ACC112 (cell line): ENCODE data around the gene RAD51B.

ENCODE experiments used
- H2AFZ ChIP-seq: fragments of 200-600 bp; sonication (generic); one replicate; pipeline ENCODE4 v1.6.0; 2017; ENCODE audit warnings: antibody characterized with exemption, low read length; ENCODE audit not compliant: unreplicated experiment
- H3K27ac ChIP-seq: fragments of 200-600 bp; sonication (generic); 2 replicates; pipeline ENCODE4 v1.5.1; 2014; ENCODE audit warnings: low read depth, mild to moderate bottlenecking, antibody characterized with exemption, low read length, moderate library complexity
- H3K27me3 ChIP-seq: fragments of 200-600 bp; sonication (generic); 2 replicates; pipeline ENCODE4 v1.6.1; 2014; ENCODE audit warnings: mild to moderate bottlenecking, antibody characterized with exemption, low read length, moderate library complexity, mixed read lengths; ENCODE audit not compliant: insufficient read depth
- H3K36me3 ChIP-seq: fragments of 200-600 bp; sonication (generic); 2 replicates; pipeline ENCODE4 v1.6.1; 2016; ENCODE audit warnings: mild to moderate bottlenecking, antibody characterized with exemption, low read length, moderate library complexity, mixed read lengths; ENCODE audit not compliant: insufficient read depth
- H3K4me1 ChIP-seq: fragments of 200-600 bp; sonication (generic); one replicate; pipeline ENCODE4 v1.6.1; 2016; ENCODE audit warnings: low read length, mixed read lengths; ENCODE audit not compliant: insufficient read depth, unreplicated experiment, control insufficient read depth
- H3K4me3 ChIP-seq: fragments of 200-600 bp; sonication (generic); 2 replicates; pipeline ENCODE4 v1.5.1; 2014; ENCODE audit warnings: mild to moderate bottlenecking, low read depth, low read length
- H3K79me2 ChIP-seq: fragments of 200-600 bp; sonication (generic); one replicate; pipeline ENCODE4 v1.6.0; 2016; ENCODE audit warnings: low read length; ENCODE audit not compliant: control insufficient read depth, unreplicated experiment, insufficient read depth

RAD51B gene

DNA sequence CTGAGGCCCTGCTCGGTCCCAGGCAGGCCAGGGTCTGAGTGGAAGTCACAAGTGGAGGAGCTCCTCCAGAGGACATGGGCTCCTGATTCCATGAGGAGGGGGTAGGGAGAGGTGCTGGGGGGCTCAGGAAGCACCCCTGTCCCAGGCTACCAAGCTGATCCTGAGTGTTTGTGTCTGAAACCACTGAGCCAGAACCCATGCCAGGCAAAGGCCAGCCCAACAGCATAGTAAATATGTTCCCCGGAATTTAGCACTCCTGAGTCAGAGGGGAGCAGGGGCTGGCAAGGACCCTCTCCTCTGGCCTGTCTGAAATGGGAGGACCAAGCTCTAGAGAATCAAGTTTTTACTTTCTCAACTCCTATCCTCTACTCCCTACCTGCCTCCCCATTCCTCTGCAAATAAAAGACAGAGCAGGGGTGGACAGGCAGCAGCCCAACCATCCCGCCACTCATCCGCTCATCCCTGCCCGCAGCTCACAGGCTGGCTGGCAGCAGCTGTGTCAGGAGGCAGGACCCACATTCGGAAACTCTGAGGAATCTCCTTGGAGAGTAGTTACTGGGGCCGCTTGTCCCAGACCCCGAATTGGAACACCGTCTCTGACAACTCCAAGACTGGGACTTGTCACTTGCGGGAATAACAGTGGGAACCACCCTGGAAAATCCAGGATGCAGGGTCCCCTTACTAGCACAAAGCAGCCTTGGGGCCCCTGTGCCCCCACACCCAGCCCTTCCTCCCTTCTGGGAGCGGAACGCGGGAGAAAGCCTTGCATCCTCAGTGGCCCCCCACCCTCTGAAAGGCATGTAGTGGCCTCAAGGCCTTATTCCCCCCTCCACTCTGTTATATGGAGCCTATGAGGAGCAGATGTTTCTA lies 870.7 kb downstream of the RAD51B start:
- Histone ChIP-seq H3K4me1 (peaks cover 49% of the 10 kb centered on the region), H3K27ac (no peak overlapping the region), H3K79me2 (no peaks in the 10 kb centered on the region), H3K4me3 (no peak overlapping the region), H2AFZ (no peak overlapping the region), H3K27me3 (no peaks in the 10 kb centered on the region), H3K36me3 (no peaks in the 10 kb centered on the region)

DNA sequence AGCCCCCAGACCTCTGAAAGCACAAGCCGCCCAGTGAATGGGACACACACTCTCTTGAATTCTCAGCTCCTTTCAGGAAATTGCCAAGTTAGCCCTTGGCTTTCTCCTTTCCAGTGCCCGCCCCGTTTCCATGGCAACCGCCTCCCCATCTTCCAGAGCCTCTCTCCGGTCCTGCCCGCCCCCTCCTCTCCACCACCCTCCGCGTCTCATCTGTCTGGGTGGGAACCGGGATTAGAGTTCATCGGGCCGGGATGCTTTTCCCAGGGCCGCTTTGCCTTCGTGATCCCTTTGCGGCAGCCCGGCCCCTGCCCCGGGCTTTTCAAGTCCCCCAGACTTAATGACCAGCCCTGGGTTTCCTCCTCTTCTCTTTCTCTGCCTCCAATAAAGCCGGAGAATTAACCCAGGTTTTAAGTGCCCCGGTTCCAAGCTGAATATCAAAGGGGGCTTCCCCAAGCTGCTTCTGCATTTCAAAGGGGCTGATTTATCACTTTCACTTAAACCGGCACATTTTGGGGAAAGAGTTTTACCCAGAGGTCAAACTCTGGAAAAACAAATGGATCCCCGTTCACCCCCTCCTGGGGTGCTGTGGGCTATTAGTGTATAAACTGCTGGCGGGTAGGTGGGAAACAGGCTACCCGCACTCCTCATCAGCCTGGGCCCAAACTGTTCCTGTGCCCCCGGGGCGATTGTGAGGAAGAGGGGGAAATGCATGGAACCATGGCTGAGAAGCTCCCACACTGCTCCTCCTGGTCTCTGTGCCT lies 871.6 kb downstream of the RAD51B start:
- Histone ChIP-seq H3K27ac (no peak overlapping the region), H2AFZ (no peak overlapping the region), H3K4me3 (no peak overlapping the region), H3K4me1 (peaks cover 48% of the 10 kb centered on the region), H3K27me3 (no peaks in the 10 kb centered on the region), H3K36me3 (no peaks in the 10 kb centered on the region), H3K79me2 (no peaks in the 10 kb centered on the region)

DNA sequence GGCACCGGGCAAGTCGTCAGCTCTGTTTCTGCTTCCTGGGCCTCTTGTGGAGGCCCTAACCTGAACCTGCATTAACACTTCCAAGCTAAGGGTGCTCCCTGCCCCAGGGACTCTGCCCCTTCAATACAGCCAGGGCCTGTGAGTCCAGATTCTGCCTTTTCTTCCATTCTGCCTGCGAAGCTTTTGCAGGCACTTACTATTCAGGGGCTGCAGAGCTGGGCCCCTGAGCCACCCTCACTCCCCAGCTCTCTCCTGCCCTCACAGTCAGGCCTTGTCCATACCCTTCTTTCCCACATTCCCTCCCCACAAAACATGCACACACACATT lies 872.2 kb downstream of the RAD51B start:
- no peaks in the 10 kb centered on the region for H3K27me3 ChIP-seq
- H3K4me3 ChIP-seq, result no peak overlapping the region
- H3K4me1 ChIP-seq, result peaks cover 49% of the 10 kb centered on the region
- H3K27ac ChIP-seq, result no peak overlapping the region
- H3K79me2 ChIP-seq, result no peaks in the 10 kb centered on the region
- H3K36me3 ChIP-seq, result no peaks in the 10 kb centered on the region
- H2AFZ ChIP-seq, result no peak overlapping the region

DNA sequence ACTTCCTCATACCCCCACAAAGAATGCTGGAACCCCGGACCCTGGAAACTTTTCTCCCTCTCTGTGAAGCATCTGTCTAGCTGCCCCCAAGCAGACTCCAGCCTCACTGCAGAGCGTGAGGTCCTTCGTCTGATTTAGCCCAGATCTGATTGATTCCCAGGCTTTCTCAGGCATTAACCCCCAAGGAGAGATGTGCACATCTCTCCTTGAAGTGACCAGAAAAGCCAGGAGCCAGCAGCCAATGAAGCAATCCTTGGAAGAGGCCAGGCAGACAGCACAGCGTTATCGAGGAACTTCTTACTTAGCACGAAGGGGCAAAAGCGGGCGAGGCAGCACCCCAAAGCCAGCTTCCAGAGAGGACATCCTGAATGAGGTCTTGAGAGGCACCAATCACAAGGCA lies 872.6 kb downstream of the RAD51B start:
- Histone ChIP-seq H3K27ac (no peak overlapping the region), H3K4me3 (no peak overlapping the region), H2AFZ (no peak overlapping the region), H3K4me1 (peaks cover 49% of the 10 kb centered on the region), H3K36me3 (no peaks in the 10 kb centered on the region), H3K79me2 (no peaks in the 10 kb centered on the region), H3K27me3 (no peaks in the 10 kb centered on the region)

DNA sequence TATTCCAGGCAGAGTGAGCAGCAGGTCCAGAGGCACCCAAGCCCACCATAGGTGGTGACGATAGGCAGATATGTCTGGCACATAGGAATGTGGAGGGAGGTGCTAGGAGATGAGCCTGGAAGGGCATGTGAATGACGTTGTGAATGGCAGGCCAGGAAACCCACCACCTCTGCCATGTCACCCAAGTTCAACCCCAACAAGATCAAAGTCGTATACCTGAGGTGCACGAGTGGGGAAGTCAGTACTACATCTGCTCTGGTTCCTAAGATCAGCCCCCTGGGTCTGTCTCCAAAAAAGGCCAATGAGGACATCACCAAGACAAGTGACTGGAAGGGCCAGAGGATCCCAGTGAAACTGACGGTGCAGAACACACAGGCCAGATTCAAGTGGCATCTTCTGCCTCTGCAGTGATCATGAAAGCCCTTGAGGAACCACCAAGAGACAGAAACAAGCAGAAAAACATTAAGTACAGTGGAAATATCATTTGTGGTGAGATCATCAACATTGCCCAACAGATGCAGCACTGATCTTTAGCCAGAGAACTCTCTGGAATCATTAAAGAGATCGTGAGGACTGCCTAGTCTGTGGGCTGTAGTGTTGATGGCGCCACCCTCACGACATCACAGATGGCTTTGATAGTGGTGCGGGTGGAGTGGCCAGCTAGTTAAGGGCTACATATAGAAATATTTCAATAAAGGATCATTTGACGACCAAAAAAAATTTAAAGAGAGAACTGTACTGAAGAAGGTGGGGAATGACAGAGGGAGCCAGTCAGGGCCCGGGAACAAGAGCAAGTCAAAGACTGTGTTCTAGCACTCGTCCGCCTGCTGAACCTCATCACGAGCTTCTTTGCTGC lies 873.6 kb downstream of the RAD51B start:
- H3K4me1 ChIP-seq, result peaks cover 42% of the 10 kb centered on the region
- no peak overlapping the region for H2AFZ ChIP-seq
- H3K36me3 ChIP-seq, result no peaks in the 10 kb centered on the region
- H3K27ac ChIP-seq, result peak overlapping the region; percentile 84
- H3K27me3 ChIP-seq, result no peaks in the 10 kb centered on the region
- H3K79me2 ChIP-seq, result no peaks in the 10 kb centered on the region
- H3K4me3 ChIP-seq, result no peak overlapping the region

DNA sequence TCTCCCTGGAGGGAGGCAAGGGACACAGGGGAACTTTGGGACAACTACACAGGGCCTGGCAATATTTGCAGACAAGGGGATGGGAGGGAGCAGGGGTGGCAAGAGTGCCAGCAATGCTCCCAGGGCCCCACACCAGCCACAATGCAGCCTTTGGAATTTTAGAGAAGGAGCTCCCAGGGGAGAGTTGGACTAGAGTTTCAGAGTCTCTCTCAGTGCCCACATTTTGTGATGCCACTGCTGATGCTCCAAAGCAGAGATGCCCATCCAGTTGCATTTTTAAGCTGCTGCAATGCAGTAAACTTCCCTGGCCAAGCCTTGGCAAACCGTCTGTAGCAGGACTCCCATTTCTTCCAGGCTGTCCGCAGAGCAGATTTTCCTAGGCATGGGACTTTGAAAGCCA lies 874.3 kb downstream of the RAD51B start:
- H3K27ac ChIP-seq, result peak overlapping the region; percentile 84

DNA sequence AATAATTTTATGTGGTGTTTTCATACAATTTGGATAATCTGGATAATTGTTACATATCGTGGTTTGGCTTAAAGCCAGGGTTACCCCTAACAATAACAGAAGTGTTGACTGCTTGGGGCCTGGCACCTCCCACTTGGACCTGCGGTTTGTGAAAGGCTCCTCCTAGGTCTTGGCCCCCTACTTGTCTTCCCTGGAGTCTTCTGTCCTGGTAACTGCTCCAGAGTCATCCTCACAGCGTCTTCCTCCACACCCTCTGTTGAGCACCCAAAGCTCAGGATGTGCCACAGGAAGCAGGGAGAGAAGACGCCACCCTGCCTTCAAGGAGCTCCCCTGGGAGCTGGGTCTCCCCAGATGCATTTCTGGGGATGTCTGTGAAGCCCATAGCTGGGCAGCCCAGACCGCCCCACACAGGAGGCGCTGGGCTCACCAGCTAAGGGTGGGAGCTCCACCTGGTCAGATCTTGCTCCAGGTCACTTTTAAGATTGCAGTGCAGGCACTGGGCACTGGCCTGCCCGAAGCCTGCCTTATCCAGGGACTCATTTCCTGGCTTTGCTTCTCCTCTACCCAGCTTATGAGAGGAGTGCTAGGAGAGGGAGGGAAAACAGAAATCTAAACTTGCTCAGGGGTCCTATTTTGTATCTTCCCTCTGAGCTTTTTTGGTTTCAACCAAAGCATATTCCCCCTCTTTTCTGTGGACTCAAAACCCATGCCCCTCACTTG lies 875.1 kb downstream of the RAD51B start:
- Histone ChIP-seq H3K79me2 (no peaks in the 10 kb centered on the region), H2AFZ (no peak overlapping the region), H3K4me1 (peaks cover 39% of the 10 kb centered on the region), H3K36me3 (no peaks in the 10 kb centered on the region), H3K4me3 (peak overlapping the region; percentile 12; the same call in 1 of the 2 replicates), H3K27ac (peak overlapping the region; percentile 84), H3K27me3 (no peaks in the 10 kb centered on the region)

More for the DNA sequence above, 874.3 kb downstream of the RAD51B start:
- Histone ChIP-seq H3K4me3 (no peak overlapping the region), H3K79me2 (no peaks in the 10 kb centered on the region), H3K4me1 (peaks cover 37% of the 10 kb centered on the region), H2AFZ (no peak overlapping the region), H3K27me3 (no peaks in the 10 kb centered on the region), H3K36me3 (no peaks in the 10 kb centered on the region)

DNA sequence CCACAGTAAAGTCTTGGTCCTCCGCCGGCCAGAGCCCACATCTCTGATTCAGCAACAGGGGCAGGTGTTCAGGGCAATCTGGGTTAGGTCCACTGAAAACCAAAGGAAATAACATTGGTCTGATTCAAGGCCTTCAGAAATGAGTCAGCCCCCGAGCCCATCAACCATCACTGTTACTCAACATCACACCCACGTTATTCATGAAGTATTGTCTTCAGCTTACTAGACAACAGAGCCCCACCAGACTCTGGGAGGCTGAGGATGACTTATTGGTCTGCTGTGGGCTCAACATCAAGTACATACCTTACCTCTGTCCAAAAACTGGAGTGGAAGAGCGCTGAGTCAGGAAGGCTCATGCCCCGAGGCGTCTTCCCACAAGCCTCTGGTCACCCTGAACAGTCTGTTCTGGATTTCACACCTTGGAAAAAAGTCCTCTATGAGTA lies 875.8 kb downstream of the RAD51B start:
- Histone ChIP-seq H2AFZ (no peak overlapping the region), H3K27me3 (no peaks in the 10 kb centered on the region), H3K4me3 (no peak overlapping the region), H3K27ac (peak overlapping the region; percentile 84), H3K4me1 (peaks cover 42% of the 10 kb centered on the region), H3K36me3 (no peaks in the 10 kb centered on the region), H3K79me2 (no peaks in the 10 kb centered on the region)

DNA sequence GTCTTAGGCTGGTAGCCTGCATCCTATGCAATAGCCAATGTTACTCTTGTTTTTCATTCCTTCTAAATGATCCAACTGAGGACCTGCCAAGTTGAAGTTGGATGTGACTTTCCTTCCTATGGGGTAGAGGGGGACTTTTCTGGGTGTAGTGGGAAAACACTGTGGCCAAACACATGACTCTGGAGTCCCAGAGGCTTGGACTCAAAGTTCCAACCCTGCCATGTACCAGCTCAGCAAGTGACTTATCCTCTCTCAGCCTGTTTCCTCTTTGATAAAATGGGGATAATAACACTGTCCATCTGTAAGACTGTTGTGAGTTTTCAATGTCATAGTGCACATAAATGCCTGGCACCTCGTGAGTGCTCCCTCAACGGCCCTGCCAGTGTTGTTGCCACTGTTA lies 876.3 kb downstream of the RAD51B start:
- Histone ChIP-seq H2AFZ (no peak overlapping the region), H3K79me2 (no peaks in the 10 kb centered on the region), H3K4me3 (no peak overlapping the region), H3K4me1 (peaks cover 42% of the 10 kb centered on the region), H3K27me3 (no peaks in the 10 kb centered on the region), H3K36me3 (no peaks in the 10 kb centered on the region), H3K27ac (peak overlapping the region; percentile 84)

DNA sequence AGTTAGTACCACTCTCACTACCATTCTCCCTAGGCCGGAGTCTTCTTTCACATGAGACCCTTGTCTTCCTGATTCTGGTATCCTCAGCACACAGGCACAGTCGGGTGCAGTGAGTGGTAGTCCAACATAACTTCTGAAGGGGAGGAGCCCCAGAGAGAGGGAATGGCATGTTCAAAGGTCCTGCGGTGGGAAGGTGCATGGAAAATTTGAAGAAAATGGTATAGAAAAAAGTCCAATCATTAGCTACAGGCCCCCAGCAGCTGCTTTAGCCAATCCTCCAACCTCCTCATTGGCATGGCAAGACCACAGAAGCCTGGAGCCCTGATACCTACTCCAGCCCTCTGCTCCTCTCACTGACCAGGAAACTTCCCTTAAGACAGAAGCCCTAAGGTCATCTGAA lies 876.7 kb downstream of the RAD51B start:
- Histone ChIP-seq H3K4me1 (peaks cover 42% of the 10 kb centered on the region), H3K27me3 (no peaks in the 10 kb centered on the region), H2AFZ (no peak overlapping the region), H3K27ac (peak overlapping the region; percentile 84), H3K4me3 (no peak overlapping the region), H3K36me3 (no peaks in the 10 kb centered on the region), H3K79me2 (no peaks in the 10 kb centered on the region)
